BLaER1 treated with 17β-estradiol and CSF1 and Interleukin-3, amounts not matched to agents 10 nM and 100 nM (cell line): Measurements from ENCODE around the gene KRTDAP.

Experiments
- H3K27ac ChIP-seq, 11 experiments: shearing (Covaris generic); formaldehyde crosslinking; 2 replicates each; pipeline ENCODE4 v1.8.1; 2022
- H3K27me3 ChIP-seq, 11 experiments: shearing (Covaris generic); formaldehyde crosslinking; 2 replicates each; pipeline ENCODE4 v1.8.1; 2022
- H3K36me3 ChIP-seq, 11 experiments: shearing (Covaris generic); formaldehyde crosslinking; 2 replicates each; pipeline ENCODE4 v1.8.1; 2022
- H3K4me1 ChIP-seq, 10 experiments: shearing (Covaris generic); formaldehyde crosslinking; 2 replicates each; pipeline ENCODE4 v1.8.1; 2022
- H3K4me2 ChIP-seq, 11 experiments: shearing (Covaris generic); formaldehyde crosslinking; 2 replicates each; pipeline ENCODE4 v1.8.1; 2022
- H3K4me3 ChIP-seq, 10 experiments: shearing (Covaris generic); formaldehyde crosslinking; 2 replicates each; pipeline ENCODE4 v1.8.1; 2022
- H3K9ac ChIP-seq, 11 experiments: shearing (Covaris generic); formaldehyde crosslinking; 2 replicates each; pipeline ENCODE4 v1.8.1; 2022
- H3K9me3 ChIP-seq, 11 experiments: shearing (Covaris generic); formaldehyde crosslinking; replicated peaks in 1 of 11; 2 replicates each; pipeline ENCODE4 v1.8.1; 2022
- H4K20me1 ChIP-seq, 11 experiments: shearing (Covaris generic); formaldehyde crosslinking; 2 replicates each; pipeline ENCODE4 v1.8.1; 2022
- Cebpa-rat ChIP-seq, 11 experiments: shearing (Covaris generic); IDR thresholded peaks; 2 replicates each; pipeline ENCODE4 v1.8.1; 2022

Gene KRTDAP

DNA sequence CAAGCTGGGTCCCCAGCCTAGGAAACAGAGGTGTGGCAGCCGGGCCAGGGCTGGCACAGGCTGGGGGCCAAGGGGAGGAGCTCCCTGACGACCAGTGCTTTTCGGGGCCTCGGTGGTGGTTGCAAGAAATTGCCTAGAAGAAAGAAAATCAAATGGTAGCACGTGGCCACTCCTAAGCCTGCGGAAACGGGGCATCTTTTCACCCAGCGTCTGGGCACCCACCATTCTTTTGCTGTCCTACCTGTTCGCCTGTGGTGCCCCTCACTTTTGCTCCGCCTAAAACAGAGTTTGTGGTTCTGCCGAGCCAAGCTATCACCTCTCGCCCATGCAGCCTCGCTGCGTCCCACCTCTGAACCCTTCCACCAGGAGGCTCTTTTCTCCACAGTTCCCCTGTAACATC is 7.1 kb upstream of the KRTDAP start:
- Histone ChIP-seq H3K27ac (no peak overlapping the region), H3K4me3 (no peak overlapping the region), H3K36me3 (no peaks in the 10 kb centered on the region), H3K27me3 (peaks cover 0 to 13% (median 0%) of the 10 kb centered on the region in 11 experiments; a peak in 6 of 22 replicates), H3K9ac (no peak overlapping the region), H3K4me2 (no peak overlapping the region), H3K9me3 (no peaks in the 10 kb centered on the region), H3K4me1 (peaks cover 9 to 54% (median 41%) of the 10 kb centered on the region in 10 experiments; a peak in 18 of 20 replicates), H4K20me1 (no peaks in the 10 kb centered on the region)
- TF ChIP-seq Cebpa-rat (IDR thresholded peaks at IDR 0.05): no peak

DNA sequence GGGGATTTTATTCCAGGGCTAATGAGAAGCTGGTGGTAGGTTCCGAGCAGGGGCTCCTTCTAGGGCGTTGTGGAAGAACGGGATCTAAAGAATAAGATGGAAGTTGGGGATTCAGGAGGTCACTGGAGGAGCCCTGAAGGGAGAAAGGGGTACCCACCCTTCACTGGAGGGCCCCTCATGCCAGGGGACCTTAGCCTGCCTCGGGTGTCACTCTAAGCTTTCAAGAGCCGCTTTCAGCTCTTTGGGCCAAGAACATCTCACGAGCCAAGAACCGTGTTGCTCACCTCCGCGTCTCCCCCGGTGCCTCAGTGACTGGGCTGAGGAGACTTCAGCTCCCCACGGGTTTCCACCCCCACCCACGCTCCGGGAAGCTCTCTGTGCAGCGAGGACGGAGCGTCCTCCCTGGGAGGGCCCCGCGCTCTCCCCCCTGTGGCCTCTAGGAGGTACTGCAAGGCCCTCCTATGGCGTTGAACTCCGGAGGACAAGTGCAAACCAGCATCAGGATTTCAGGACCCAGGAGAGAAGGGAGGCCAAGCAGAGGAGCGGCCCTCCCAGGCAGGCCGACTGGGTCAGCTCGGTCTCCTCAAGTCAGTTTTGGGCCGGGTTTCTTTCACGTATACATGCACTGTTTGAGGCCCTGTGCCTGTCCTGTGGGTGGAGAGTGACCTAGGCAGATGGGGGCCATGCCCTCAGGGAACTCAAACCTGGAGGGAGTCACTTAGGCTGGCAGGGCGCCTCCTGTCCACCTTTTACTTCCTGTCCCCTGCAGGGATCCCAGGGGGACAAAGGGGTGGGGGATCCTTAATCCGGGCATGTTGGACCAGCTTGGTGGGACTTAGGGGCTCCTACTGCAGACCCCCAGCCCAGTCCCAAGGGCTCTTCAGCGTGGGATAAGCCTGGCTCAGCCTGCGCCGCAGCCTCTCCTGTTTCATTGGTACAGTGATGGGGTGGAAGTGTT is 5.1 kb upstream of the KRTDAP start:
- peak overlapping the region in 10 of 11 experiments; percentile 10 to 62 (median 42); a peak in 13 of 22 replicates for H3K9ac ChIP-seq

DNA sequence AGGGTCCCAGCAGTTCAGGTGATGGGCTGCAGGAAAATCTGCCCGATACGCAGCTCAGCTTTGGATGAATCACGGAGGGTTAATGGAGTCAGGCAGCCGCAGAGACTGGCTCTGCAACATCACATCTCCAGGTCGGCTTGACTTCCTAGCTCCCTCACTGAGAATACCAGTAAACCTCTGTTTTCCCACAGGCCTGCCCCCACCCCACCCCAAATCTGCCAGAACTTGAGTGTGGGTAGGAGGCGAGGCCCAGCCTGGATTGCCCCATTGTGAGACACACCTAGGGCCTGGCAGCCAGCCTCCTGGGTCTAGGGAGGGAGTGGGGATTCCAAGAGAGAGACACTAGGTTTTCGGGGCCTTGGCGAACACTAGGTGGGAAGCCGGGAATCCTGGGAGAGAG is 3.7 kb upstream of the KRTDAP start:
- Histone ChIP-seq H4K20me1 (no peaks in the 10 kb centered on the region), H3K4me1 (peaks cover 5 to 31% (median 18%) of the 10 kb centered on the region in 10 experiments; a peak in 18 of 20 replicates), H3K9me3 (no peaks in the 10 kb centered on the region), H3K27ac (no peak overlapping the region), H3K4me2 (peak overlapping the region in 1 of 11 experiments; percentile 40; a peak in 1 of 22 replicates), H3K36me3 (no peaks in the 10 kb centered on the region), H3K4me3 (no peak overlapping the region), H3K9ac (no peak overlapping the region), H3K27me3 (no peaks in the 10 kb centered on the region)
- TF ChIP-seq Cebpa-rat (IDR thresholded peaks at IDR 0.05): no peak

More for the DNA sequence above, 5.1 kb upstream of the KRTDAP start:
- Histone ChIP-seq H3K27me3 (no peaks in the 10 kb centered on the region), H3K4me2 (peak overlapping the region; percentile 65 to 89 (median 76)), H3K36me3 (no peaks in the 10 kb centered on the region), H3K9me3 (no peaks in the 10 kb centered on the region), H3K4me3 (peak overlapping the region in 1 of 10 experiments; percentile 30; a peak in 3 of 20 replicates), H3K4me1 (peaks cover 5 to 34% (median 22%) of the 10 kb centered on the region in 10 experiments; a peak in 18 of 20 replicates), H4K20me1 (no peaks in the 10 kb centered on the region), H3K27ac (peak overlapping the region in 6 of 11 experiments; percentile 5 to 59 (median 30); a peak in 5 of 22 replicates)
- TF ChIP-seq Cebpa-rat (IDR thresholded peaks at IDR 0.05): no peak

DNA sequence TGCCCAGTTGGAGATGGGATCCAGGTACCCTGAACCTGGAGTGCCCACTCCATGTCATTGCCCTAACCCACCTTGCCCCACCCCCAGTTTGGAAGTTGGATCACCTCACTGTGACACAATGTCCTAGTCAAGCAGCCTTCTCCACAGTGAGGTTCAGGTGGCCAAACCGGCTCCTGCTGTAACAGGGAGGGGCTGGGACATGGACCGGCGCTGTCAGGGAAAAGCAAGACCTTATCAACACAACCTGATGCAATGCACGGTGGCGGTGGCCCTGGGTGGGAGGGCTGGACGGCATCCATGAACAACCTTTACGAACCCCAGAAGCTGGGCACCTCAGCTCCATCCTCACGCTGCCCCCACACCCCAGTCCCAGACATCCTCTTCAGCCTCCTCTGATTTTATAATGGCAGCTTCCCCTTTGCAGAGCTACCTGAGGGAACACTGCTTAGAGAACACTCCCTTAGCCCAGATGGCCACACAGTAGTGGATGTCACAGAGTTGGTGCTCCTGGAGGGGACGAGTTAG is 1.6 kb upstream of the KRTDAP start:
- TF ChIP-seq Cebpa-rat (IDR thresholded peaks at IDR 0.05): no peak
- H4K20me1 ChIP-seq: no peaks in the 10 kb centered on the region
- H3K27ac ChIP-seq: no peak overlapping the region
- no peak overlapping the region for H3K4me3 ChIP-seq
- H3K27me3 ChIP-seq: no peaks in the 10 kb centered on the region
- H3K4me1 ChIP-seq: peaks cover 5 to 31% (median 18%) of the 10 kb centered on the region in 10 experiments; a peak in 18 of 20 replicates
- no peaks in the 10 kb centered on the region for H3K36me3 ChIP-seq
- H3K9ac ChIP-seq: no peak overlapping the region
- no peaks in the 10 kb centered on the region for H3K9me3 ChIP-seq
- no peak overlapping the region for H3K4me2 ChIP-seq

DNA sequence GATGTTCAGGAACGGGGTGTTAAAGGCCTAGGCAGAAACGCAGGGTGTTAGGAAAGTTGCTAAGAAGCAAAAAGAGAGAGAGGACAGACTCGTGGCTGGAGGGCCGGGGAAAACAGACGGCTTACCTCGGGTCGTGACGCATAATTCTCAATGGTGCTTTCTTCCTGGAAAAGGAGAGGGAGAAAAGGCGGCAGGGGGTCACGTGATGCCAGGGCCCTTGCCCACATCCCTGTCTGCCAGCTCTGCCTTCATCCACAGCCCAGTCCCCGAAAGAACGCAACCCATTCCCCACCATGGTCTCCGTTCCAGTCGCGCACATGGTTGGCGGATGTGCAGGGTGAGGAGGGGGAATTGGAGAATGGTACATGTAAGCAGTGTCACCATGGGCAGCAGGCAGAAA is 1.6 kb downstream of the KRTDAP start:
- Histone ChIP-seq H3K27ac (no peak overlapping the region), H3K9ac (no peak overlapping the region), H3K36me3 (no peaks in the 10 kb centered on the region), H3K4me3 (no peak overlapping the region), H3K4me2 (no peak overlapping the region), H4K20me1 (no peaks in the 10 kb centered on the region), H3K9me3 (no peaks in the 10 kb centered on the region), H3K27me3 (no peaks in the 10 kb centered on the region), H3K4me1 (peaks cover 0 to 27% (median 19%) of the 10 kb centered on the region in 10 experiments; a peak in 17 of 20 replicates)
- TF ChIP-seq Cebpa-rat (IDR thresholded peaks at IDR 0.05): no peak

DNA sequence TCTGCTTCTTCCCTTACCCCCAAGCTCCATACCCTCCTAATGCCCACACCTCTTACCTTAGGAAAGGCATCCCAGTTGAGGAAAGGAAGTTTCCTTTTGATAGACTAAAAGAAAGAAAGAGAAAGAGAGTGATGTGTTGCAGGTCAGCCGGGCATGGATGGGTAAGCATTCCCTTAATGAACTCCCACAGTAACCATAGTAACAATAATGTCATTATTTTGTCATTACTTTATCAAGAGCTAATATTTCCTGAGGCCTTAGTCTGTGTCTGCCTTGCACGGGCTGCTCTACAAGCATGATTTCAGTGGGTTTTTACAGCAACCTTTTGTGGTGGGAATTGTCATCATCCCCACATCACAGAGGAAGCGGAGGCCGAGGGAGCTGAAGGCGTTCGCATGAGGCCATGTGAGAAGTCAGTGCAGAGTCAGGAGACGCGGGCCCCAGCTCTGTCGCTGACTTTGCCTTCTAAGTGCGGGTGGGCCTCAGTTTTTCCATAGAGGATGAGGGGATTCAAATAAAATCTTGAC is 2.5 kb downstream of the KRTDAP start:
- H3K27me3 ChIP-seq: no peaks in the 10 kb centered on the region
- no peaks in the 10 kb centered on the region for H3K9me3 ChIP-seq
- H4K20me1 ChIP-seq: no peaks in the 10 kb centered on the region
- no peak overlapping the region for H3K27ac ChIP-seq
- H3K9ac ChIP-seq: no peak overlapping the region
- peaks cover 0 to 18% (median 13%) of the 10 kb centered on the region in 10 experiments; a peak in 17 of 20 replicates for H3K4me1 ChIP-seq
- H3K4me2 ChIP-seq: no peak overlapping the region
- no peak overlapping the region for H3K4me3 ChIP-seq
- no peaks in the 10 kb centered on the region for H3K36me3 ChIP-seq
- TF ChIP-seq Cebpa-rat (IDR thresholded peaks at IDR 0.05): no peak

DNA sequence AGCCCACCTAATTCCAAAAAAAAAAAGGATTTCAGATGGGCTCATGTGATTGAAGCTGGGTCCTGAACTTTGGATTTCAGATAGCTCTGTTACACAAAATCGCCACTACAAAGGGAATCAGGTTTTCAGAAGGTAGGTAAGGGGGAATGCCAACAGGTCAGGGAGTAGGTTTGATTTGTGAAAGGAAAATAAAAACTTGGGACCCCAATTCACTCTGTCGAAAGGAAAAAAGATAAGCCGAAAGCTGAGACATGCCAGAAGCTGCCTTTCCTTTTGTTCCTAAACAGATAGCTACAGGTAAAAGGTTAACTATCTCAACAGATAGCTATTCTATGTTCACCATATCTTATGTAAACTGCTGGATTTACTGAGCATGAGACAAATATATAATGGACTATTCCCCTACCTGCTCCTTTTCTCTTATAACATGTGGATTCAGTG is 4.0 kb downstream of the KRTDAP start:
- no peaks in the 10 kb centered on the region for H3K36me3 ChIP-seq
- no peak overlapping the region for H3K4me3 ChIP-seq
- no peak overlapping the region for H3K27ac ChIP-seq
- H3K27me3 ChIP-seq: no peaks in the 10 kb centered on the region
- peaks cover 0 to 18% (median 13%) of the 10 kb centered on the region in 10 experiments; a peak in 17 of 20 replicates for H3K4me1 ChIP-seq
- no peak overlapping the region for H3K9ac ChIP-seq
- no peak overlapping the region for H3K4me2 ChIP-seq
- no peaks in the 10 kb centered on the region for H3K9me3 ChIP-seq
- no peak for TF ChIP-seq Cebpa-rat (IDR thresholded peaks at IDR 0.05)
- no peaks in the 10 kb centered on the region for H4K20me1 ChIP-seq

DNA sequence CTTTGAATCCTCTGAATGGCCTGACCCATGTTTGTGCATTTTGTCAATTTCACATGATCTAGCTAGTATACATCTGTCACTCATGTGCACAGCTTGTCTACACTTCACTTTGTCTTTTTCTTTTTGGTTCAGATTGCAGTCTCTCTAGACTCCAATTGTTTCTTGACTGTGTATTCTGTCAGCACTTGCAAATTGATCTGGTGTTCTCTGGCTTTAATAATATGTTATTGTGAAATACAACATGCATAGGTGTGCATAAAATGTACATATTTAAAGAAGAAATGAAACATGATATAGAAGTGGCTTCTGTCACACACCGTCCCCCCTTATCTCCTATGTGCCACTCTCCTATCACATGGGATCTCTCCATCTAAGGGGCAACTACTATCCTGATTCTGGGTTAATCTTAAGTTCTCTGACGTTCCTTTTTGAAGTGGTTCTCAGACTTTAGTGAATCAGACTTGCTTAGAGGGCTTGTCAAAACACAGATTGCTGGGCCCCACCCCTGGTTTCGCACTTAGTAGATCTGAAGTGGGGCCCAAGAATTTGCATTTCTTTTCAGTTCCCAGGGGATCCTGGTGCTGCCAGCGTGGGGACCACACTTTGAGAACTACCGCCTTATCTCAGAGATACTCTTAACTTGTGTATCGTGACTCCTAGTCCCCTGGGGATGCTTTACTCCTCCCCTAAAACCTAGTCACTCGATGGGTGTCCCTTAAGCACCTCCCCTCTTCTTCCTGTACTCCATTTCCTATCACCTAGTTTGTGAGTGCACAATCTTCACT is 5.8 kb downstream of the KRTDAP start:
- H3K27me3 ChIP-seq: no peaks in the 10 kb centered on the region
- peaks cover 0 to 18% (median 13%) of the 10 kb centered on the region in 10 experiments; a peak in 17 of 20 replicates for H3K4me1 ChIP-seq
- H3K4me3 ChIP-seq: no peak overlapping the region
- H4K20me1 ChIP-seq: no peaks in the 10 kb centered on the region
- H3K9ac ChIP-seq: no peak overlapping the region
- no peaks in the 10 kb centered on the region for H3K36me3 ChIP-seq
- H3K9me3 ChIP-seq: no peaks in the 10 kb centered on the region
- no peak for TF ChIP-seq Cebpa-rat (IDR thresholded peaks at IDR 0.05)
- no peak overlapping the region for H3K27ac ChIP-seq
- H3K4me2 ChIP-seq: peak overlapping the region in 10 of 11 experiments; percentile 13 to 77 (median 58); a peak in 18 of 22 replicates
